Measurements from ENCODE around the gene CR1L. TPM values are rescaled to one million over a fixed set of nuclear protein-coding genes. Genes with fewer than 3 reads are reported as not detected.

The CR1L gene
- total and polyA plus RNA-seq, 2 of the 8 experiments (the other 6 are each of a cell fraction or from before 2014, with no cell fraction given) = 0.39 TPM; not detected in 1

DNA sequence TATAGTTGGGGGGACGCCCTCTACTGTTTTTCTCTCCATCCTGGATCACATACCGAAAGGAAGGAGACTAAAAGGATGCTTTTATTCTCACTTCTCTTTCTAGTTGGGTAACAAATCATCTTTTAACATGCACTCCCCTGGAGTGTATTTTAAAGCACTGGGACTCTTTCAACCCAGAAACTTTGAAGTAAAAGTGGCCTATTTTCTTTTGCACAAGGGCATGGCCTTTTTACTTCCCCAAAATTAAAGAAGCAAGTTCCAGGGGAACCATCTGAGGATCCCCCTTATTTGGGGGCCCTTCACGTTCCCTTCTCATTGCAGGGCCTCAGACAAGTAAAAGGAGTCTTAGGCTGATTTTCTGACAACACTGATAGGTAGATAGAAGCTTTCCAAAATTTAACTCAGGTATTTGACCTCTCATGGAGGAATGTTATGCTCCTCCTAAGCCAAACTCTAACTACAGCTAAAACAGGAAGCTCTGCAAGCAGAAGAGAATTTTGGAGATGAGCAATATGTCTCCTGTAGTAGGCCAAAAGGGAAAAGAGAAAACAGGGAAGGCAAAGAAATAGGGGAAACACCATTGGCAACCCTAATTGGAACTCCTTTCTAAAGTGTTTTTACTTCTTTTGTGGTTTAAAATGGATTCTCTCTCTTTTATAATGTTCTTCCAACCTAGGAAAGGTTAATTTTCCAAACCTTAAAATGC is 98.1 kb downstream of the CR1L start:
- Histone ChIP-seq H3K27ac (ENCODE audit: low read depth, low read length) (no peak overlapping the region), H3K18ac (ENCODE audit: extremely low read depth, low read length) (no peak overlapping the region), H3K4ac (replicated peaks; ENCODE audit: insufficient read length, low read depth, low read length) (no peak overlapping the region), H3K23ac (ENCODE audit: insufficient read length) (no peak overlapping the region), H2AK5ac (ENCODE audit: low read depth, low read length) (no peak overlapping the region), H2BK15ac (ENCODE audit: low read length) (no peak overlapping the region), H3K79me1 (ENCODE audit: low read depth, low read length) (no peaks in the 10 kb centered on the region), H2AFZ (ENCODE audit: low read length) (no peak overlapping the region), H3K36me3 (ENCODE audit: control insufficient read depth in 2 of 4, insufficient read depth in 4 of 4, low read length in 3 of 4) (no peaks in the 10 kb centered on the region), H2BK120ac (replicated peaks; ENCODE audit: low read depth, low read length) (no peak overlapping the region), H3K27me3 (replicated peaks in 1 of 4; ENCODE audit: control insufficient read depth in 3 of 4, extremely low read depth in 1 of 4, insufficient read depth in 3 of 4, low read length in 3 of 4) (no peaks in the 10 kb centered on the region), H2BK20ac (ENCODE audit: low read length) (no peak overlapping the region), H3K9me3 (ENCODE audit: insufficient read depth in 2 of 2, low read depth in 1 of 2, low read length in 1 of 2) (peaks cover 4 to 12% of the 10 kb centered on the region in 2 experiments; a peak in 3 of 4 replicates), H4K8ac (ENCODE audit: extremely low read depth, insufficient read depth, low read length) (no peak overlapping the region), H4K5ac (ENCODE audit: insufficient read length, low read depth, low read length) (no peak overlapping the region), H2BK12ac (ENCODE audit: low read depth, low read length) (no peak overlapping the region), H3K4me2 (ENCODE audit: insufficient read depth in 1 of 2, low read depth in 2 of 2, low read length in 2 of 2) (no peak overlapping the region), H3K9ac (replicated peaks in 1 of 4; ENCODE audit: extremely low read depth in 1 of 4, low read depth in 3 of 4, low read length in 3 of 4) (no peak overlapping the region; a peak in 1 of 7 replicates), H4K91ac (replicated peaks; ENCODE audit: insufficient read length, low read length) (no peak overlapping the region), H2BK5ac (ENCODE audit: low read depth, low read length) (no peak overlapping the region), H3K14ac (ENCODE audit: insufficient read length) (no peak overlapping the region), H3K4me1 (replicated peaks in 1 of 4; ENCODE audit: control insufficient read depth in 3 of 4, insufficient read depth in 4 of 4, low read length in 3 of 4) (peaks cover 0 to 3% (median 1%) of the 10 kb centered on the region in 4 experiments; a peak in 2 of 7 replicates), H3K23me2 (ENCODE audit: low read depth, low read length) (no peaks in the 10 kb centered on the region), H3K79me2 (ENCODE audit: control insufficient read depth in 1 of 2, insufficient read depth in 2 of 2, low read length in 2 of 2) (no peaks in the 10 kb centered on the region), H3K4me3 (ENCODE audit: extremely low read depth in 1 of 4, insufficient read depth in 2 of 4, low read depth in 3 of 4, low read length in 4 of 4) (no peak overlapping the region), H3K56ac (replicated peaks; ENCODE audit: insufficient read length, low read depth, low read length) (no peak overlapping the region), H4K20me1 (replicated peaks in 1 of 2; ENCODE audit: control insufficient read depth in 1 of 2, insufficient read depth in 2 of 2, low read length in 2 of 2) (no peaks in the 10 kb centered on the region)
- FAIRE-seq (no peak), DNase-seq (ENCODE audit: low read depth in 1 of 2, low spot score in 2 of 2) (no peak)
- ChIA-PET POLR2A (ENCODE audit: partially characterized antibody) (no interaction called here), CTCF (ENCODE audit: partially characterized antibody) (interaction anchor here (1.3 kb wide), 1 partner anchor 126 kb away, joined by 3 read pairs; no protein-coding TSS in a partner anchor)
- 89% methylated on average over 3 of the region's 3 CpGs; no CpG with 5 or more reads in 1 of the 2 experiments for WGBS, 2 experiments (ENCODE audit: extremely low coverage in 1 of 2, insufficient coverage in 1 of 2, insufficient read length in 1 of 2, insufficient replicate concordance in 2 of 2, low coverage in 1 of 2, low lambda C conversion rate in 2 of 2, missing lambda C conversion rate in 1 of 2)
- TF ChIP-seq SIN3A (conservative IDR thresholded peaks at IDR 0.05 in 1 of 2, IDR thresholded peaks at IDR 0.05 in 1 of 2; ENCODE audit: low read depth in 1 of 2, low read length in 2 of 2) = no peak
